Activated effector memory CD4-positive, alpha-beta T cell treated with anti-CD3 and anti-CD28 coated beads, Interleukin-2, amount 50 U/mL, for 16 hours (primary cell): Measurements from ENCODE around the gene LRRC37A.
"Not testable (repeated sequence)": the region's sequence is repeated elsewhere in the genome, so short reads cannot be mapped to it uniquely, and the experiment has no call there.

Experiments used
- DNase-seq: peaks from one replicate; pipeline ENCODE4 v3.0.0-alpha.2; 2020

LRRC37A gene

DNA sequence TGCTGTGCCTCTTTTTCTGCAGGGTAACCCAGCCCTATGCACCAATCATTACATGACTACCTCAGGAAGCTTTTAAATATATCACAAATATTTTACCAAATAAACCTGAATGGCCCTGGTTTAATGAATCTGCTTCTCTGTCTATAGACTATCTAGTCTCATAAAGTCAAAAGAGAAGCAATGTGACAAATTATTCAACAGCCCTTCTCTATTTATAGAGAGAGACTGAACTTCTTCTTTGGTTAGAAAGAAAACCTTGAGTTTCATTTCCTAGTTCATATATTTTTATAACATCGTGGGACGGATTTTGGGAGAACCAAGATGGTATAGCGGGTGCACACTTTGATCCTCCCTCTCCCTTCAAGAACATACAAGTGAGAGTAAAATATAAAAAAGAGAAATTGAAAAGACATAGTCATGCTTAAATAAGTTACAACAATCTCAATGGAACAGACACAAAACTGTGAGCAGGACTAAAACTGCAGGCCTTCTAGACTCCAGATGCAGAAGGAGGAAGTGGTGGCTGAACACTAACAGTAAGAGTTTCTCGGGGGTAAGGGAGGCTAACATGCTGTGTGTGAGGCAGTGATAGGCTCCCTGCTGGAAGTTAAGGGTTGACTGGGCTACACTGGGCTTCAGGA lies 3.9 kb upstream of the LRRC37A start:
- DNase-seq: not testable (repeated sequence)

GRCh38 chr17:46291618-46292017 lies 3.3 kb upstream of the LRRC37A start:
- not testable (repeated sequence) for DNase-seq

GRCh38 chr17:46341220-46341619 lies 46.3 kb downstream of the LRRC37A start:
- not testable (repeated sequence) for DNase-seq

- not testable (repeated sequence) for DNase-seq
Measured at GRCh38 chr17:46342131-46342530, 47.2 kb downstream of the LRRC37A start.

DNA sequence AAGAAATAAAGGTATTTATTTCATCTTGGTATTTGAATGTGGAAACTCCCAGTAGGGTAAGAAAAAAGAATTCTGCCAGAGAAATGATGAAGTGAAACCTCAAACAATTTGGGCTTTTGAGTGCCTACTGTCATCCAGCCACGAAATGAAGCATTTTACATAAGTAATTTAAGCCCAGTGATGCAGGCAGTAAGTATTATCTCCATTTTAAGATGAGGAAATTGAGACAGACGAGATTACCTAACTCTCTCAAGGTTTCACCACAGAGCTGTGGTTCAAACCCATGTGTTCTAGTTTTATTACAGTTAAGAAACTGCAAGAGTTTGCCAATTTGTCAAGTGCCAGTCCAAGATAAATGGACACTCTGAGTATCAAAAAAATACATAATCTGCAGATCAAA lies 53.4 kb downstream of the LRRC37A start:
- not testable (repeated sequence) for DNase-seq

GRCh38 chr17:46349060-46349459 lies 54.1 kb downstream of the LRRC37A start:
- not testable (repeated sequence) for DNase-seq

DNA sequence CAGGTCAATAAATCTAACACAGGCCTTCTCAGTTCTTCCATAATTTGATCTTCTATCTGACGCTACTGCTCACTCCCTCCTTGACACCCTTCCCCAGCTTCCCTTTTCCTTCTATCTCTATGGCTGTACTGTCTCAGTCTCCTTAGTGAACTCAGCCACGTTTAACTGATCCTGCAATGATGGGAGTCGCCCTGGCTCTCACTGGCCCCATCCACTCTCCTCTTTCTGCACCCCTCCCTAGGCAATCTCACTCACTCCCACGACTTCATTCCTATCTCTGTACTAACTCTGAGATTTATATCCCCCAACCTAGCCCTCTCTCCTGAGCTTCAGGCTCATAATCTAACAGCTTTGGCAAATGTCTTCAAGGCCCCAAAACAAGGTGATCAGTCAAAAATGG lies 58.9 kb downstream of the LRRC37A start:
- not testable (repeated sequence) for DNase-seq

GRCh38 chr17:46361145-46361735 lies 66.3 kb downstream of the LRRC37A start:
- not testable (repeated sequence) for DNase-seq

- peak; percentile 96 for DNase-seq
Measured at GRCh38 chr17:46361755-46362154, 66.8 kb downstream of the LRRC37A start, which contains the start of gene ARL17B. Gene ARL17B, minus strand, starts transcription at chr17:46361766. Its CDS starts 3,369 bp downstream, at chr17:46358397.

- DNase-seq: not testable (repeated sequence)
Measured at GRCh38 chr17:46367520-46367919, 72.6 kb downstream of the LRRC37A start.

DNA sequence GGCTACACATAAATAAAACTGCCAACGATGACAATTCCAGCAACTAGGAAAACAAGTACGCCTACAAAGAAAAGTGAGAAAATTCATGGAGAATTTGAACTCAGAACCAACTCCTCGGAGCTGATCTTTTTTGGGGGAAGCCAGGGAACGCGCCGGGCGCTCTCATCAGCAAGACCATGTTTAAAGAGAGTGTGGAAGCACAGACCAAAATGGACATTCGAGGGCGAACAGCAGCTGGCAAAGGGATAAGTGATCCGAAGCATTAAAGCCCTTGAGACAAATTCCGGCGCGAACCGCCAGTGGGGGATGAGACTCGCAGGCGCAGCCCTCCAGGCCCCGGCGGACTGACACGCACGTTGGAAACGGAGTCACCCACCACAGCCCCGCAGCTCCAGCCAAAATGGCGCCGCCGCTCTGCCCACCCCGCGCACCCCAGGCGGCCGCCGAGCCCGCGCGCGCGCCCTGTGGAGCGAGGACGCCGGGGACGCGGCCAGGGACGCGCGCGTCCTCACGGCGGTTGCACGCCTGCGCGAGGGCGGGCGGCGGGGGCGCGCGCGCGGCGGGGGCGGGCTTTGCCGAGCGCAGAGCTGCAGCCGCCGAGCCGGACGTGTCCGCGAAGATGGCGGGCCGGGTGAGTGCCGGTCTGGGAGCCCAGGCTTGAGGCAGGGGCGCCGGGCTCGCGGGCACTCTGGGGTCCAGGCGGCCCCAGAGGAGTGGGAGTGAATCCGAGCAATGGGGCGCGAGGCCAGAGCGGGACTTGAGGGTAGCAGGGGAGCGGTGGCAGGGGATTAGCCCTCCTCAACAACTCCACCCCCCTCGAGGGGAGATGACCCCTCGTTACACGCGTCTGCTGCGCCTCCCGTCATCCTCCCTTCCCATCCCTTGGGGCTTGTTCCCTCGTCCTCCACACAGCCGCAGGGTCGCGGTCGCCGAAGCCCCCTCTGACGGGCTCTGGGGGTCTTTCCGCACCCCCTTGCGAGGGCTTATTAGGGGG lies 77.6 kb downstream of the LRRC37A start:
- DNase-seq: not testable (repeated sequence)

GRCh38 chr17:46373418-46373817 lies 78.5 kb downstream of the LRRC37A start:
- DNase-seq: not testable (repeated sequence)

DNA sequence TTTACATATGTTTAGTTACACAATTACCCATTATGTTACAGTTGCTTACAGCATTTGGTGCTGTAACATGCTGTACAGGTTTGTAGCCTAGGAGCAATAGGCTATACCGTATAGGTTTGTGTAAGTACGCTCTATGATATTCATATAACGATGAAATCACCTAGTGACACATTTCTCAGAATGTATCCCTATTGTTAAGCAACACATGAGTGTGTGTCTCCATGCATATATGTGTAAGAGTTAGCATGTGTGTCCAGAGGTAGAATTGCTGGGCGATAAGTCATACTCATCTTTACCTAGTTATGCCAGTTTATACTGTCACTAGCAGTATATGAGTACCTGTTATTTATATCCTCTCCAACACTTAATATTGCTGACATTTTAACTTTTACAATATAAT lies 88.2 kb downstream of the LRRC37A start:
- not testable (repeated sequence) for DNase-seq

- DNase-seq: not testable (repeated sequence)
Measured at GRCh38 chr17:46385491-46385890, 90.6 kb downstream of the LRRC37A start.
